Measurements from ENCODE around the gene MLH3.

The MLH3 gene

DNA sequence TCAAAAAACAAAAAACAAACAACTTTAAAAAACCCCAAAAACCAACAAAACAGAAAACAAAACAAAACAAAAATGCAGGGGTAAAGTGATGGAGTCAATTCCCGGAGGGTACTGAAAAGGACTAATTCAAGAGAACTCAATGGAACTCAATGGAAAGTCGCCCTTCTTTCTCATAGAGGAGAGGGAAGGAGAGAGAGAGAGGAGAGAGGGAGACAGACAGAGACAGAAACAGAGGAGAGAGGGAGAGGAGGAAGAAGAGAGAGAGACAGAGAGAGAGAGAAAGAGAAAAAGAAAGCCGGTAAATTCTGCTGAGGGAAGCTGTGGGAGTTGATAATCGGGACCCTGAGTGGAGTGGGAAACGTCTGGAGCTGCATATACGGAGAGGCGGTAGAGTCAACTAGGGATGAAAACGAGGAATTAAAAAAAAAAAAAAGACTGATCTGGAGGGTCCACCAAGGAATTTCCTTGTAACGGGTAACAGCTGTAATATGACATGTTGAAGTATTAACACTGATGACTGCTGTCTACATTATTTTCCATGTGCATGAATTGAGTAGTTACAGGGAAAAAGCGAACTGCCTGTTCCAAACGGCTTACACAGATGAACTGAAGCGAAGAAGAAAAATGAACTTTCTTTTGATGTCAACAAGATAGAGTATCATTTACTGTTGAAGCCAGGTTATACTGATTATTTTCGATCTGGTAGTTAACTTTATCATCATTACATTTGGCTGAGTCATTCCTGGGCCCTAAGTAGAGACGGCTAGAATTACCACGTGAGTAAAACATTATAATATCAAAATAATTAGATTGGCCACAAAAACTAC is 17.2 kb upstream of the MLH3 start:
- TF ChIP-seq POLR2AphosphoS5 (IDR thresholded peaks at IDR 0.05; ENCODE audit: low read depth, low read length) (no peak), TAF1 (IDR thresholded peaks at IDR 0.05; ENCODE audit: borderline replicate concordance, insufficient read depth, low read length) (no peak), FOXP2 (optimal IDR thresholded peaks at IDR 0.05; ENCODE audit: borderline replicate concordance, extremely low read depth, extremely low read length, insufficient read depth) (no peak), SIN3A (IDR thresholded peaks at IDR 0.05; ENCODE audit: borderline replicate concordance, insufficient read depth, low read length) (no peak)
- TF ChIP-seq, protein P1, sequence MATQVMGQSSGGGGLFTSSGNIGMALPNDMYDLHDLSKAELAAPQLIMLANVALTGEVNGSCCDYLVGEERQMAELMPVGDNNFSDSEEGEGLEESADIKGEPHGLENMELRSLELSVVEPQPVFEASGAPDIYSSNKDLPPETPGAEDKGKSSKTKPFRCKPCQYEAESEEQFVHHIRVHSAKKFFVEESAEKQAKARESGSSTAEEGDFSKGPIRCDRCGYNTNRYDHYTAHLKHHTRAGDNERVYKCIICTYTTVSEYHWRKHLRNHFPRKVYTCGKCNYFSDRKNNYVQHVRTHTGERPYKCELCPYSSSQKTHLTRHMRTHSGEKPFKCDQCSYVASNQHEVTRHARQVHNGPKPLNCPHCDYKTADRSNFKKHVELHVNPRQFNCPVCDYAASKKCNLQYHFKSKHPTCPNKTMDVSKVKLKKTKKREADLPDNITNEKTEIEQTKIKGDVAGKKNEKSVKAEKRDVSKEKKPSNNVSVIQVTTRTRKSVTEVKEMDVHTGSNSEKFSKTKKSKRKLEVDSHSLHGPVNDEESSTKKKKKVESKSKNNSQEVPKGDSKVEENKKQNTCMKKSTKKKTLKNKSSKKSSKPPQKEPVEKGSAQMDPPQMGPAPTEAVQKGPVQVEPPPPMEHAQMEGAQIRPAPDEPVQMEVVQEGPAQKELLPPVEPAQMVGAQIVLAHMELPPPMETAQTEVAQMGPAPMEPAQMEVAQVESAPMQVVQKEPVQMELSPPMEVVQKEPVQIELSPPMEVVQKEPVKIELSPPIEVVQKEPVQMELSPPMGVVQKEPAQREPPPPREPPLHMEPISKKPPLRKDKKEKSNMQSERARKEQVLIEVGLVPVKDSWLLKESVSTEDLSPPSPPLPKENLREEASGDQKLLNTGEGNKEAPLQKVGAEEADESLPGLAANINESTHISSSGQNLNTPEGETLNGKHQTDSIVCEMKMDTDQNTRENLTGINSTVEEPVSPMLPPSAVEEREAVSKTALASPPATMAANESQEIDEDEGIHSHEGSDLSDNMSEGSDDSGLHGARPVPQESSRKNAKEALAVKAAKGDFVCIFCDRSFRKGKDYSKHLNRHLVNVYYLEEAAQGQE (IDR thresholded peaks at IDR 0.05; ENCODE audit: insufficient read depth in 1 of 2, low read depth in 2 of 2, low read length in 2 of 2) = no peak

DNA sequence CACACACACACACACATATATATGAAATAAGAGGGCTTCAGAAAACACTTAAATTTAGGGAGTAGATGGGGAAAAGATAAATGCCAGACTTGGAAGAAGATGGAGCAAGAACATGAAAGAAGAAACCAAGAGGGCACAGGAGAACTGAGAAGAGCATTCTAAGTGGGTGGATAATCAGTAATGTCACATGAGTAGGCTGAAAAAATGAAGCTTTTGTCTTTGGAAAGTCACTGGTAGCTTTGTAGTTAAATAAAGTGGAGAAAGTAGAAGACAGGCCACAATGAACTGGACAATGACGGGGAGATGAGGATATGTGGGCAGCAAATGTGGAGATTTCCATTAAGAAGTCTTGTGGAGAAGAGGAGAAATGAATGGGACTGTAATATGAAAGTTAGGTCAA is 15.9 kb upstream of the MLH3 start:
- TF ChIP-seq POLR2AphosphoS5 (IDR thresholded peaks at IDR 0.05; ENCODE audit: low read depth, low read length) (no peak), TAF1 (IDR thresholded peaks at IDR 0.05; ENCODE audit: borderline replicate concordance, insufficient read depth, low read length) (no peak), FOXP2 (optimal IDR thresholded peaks at IDR 0.05; ENCODE audit: borderline replicate concordance, extremely low read depth, extremely low read length, insufficient read depth) (no peak), SIN3A (IDR thresholded peaks at IDR 0.05; ENCODE audit: borderline replicate concordance, insufficient read depth, low read length) (no peak)
- TF ChIP-seq, protein P1 (IDR thresholded peaks at IDR 0.05; ENCODE audit: insufficient read depth in 1 of 2, low read depth in 2 of 2, low read length in 2 of 2) = no peak

DNA sequence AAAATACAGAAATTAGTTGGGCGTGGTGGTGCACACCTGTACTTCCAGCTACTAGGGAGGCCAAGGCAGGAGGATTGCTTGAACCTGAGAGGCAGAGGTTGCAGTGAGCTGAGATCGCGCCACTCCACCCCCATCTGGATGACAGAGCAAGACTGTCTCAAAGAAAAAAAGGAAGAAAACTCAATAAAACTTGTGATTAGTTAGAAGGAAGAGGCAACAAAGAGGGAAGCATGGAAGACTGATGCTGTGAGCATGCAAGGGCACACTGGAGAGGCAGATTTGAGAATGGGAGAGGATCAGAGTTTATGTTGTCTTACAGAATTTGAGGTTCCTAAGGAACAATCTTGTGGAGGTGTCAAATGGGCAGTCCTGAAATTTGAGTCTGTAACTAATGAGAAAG is 15.4 kb upstream of the MLH3 start:
- no peak for TF ChIP-seq FOXP2 (optimal IDR thresholded peaks at IDR 0.05; ENCODE audit: borderline replicate concordance, extremely low read depth, extremely low read length, insufficient read depth)
- TF ChIP-seq SIN3A (IDR thresholded peaks at IDR 0.05; ENCODE audit: borderline replicate concordance, insufficient read depth, low read length) = no peak
- TF ChIP-seq, protein P1 (IDR thresholded peaks at IDR 0.05; ENCODE audit: insufficient read depth in 1 of 2, low read depth in 2 of 2, low read length in 2 of 2) = no peak
- no peak for TF ChIP-seq TAF1 (IDR thresholded peaks at IDR 0.05; ENCODE audit: borderline replicate concordance, insufficient read depth, low read length)
- TF ChIP-seq POLR2AphosphoS5 (IDR thresholded peaks at IDR 0.05; ENCODE audit: low read depth, low read length) = no peak

DNA sequence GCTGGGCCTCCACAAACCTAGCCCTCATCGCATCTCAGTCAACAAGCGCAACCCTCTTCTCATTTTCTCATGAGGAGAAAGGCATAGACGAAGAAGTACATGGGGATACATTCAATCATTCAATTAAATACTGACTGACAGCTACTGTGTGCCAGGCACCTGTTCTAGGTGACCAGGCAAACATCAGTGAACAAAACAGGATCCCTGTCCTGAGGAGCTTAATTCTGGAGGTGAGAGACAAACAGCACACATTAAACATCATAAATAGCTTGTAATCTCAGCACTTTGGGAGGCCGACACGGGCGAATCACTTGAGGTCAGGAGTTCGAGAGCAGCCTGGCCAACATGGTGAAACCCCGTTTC is 12.9 kb upstream of the MLH3 start:
- TF ChIP-seq TAF1 (IDR thresholded peaks at IDR 0.05; ENCODE audit: borderline replicate concordance, insufficient read depth, low read length) = no peak
- no peak for TF ChIP-seq SIN3A (IDR thresholded peaks at IDR 0.05; ENCODE audit: borderline replicate concordance, insufficient read depth, low read length)
- TF ChIP-seq FOXP2 (optimal IDR thresholded peaks at IDR 0.05; ENCODE audit: borderline replicate concordance, extremely low read depth, extremely low read length, insufficient read depth) = no peak
- TF ChIP-seq, protein P1 (IDR thresholded peaks at IDR 0.05; ENCODE audit: insufficient read depth in 1 of 2, low read depth in 2 of 2, low read length in 2 of 2) = no peak
- no peak for TF ChIP-seq POLR2AphosphoS5 (IDR thresholded peaks at IDR 0.05; ENCODE audit: low read depth, low read length)
